ENCODE data around the gene SLC39A6.
A peak's percentile ranks its signal among the peaks of the same experiment; 100 is the strongest.
"Not testable (repeated sequence)": the region's sequence is repeated elsewhere in the genome, so short reads cannot be mapped to it uniquely, and the experiment has no call there.

Gene SLC39A6

GRCh38 chr18:36128907-36129299 lies 237 bp downstream of the SLC39A6 start:
- TF ChIP-seq CTCF (conservative IDR thresholded peaks at IDR 0.05; ENCODE audit: low read depth, low read length): no peak
- peak overlapping the region; percentile 99 for H3K4me3 ChIP-seq (ENCODE audit: low read length)
- DNase-seq (ENCODE audit: low read depth): no peak

GRCh38 chr18:36128530-36128870 lies 640 bp downstream of the SLC39A6 start:
- no peak for DNase-seq (ENCODE audit: low read depth)
- H3K4me3 ChIP-seq (ENCODE audit: low read length): peak overlapping the region; percentile 99
- TF ChIP-seq CTCF (conservative IDR thresholded peaks at IDR 0.05; ENCODE audit: low read depth, low read length): no peak

- H3K4me3 ChIP-seq (ENCODE audit: low read length): peak overlapping the region; percentile 99
- no peak for TF ChIP-seq CTCF (conservative IDR thresholded peaks at IDR 0.05; ENCODE audit: low read depth, low read length)
- no peak for DNase-seq (ENCODE audit: low read depth)
These were observed 1.2 kb downstream of the SLC39A6 start for GRCh38 chr18:36127836-36128529.

- H3K4me3 ChIP-seq (ENCODE audit: low read length): no peak overlapping the region
- no peak for TF ChIP-seq CTCF (conservative IDR thresholded peaks at IDR 0.05; ENCODE audit: low read depth, low read length)
- DNase-seq (ENCODE audit: low read depth): no peak
These were observed 2.5 kb downstream of the SLC39A6 start for GRCh38 chr18:36126668-36127067.

- no peak for DNase-seq (ENCODE audit: low read depth)
- no peak for TF ChIP-seq CTCF (conservative IDR thresholded peaks at IDR 0.05; ENCODE audit: low read depth, low read length)
- no peak overlapping the region for H3K4me3 ChIP-seq (ENCODE audit: low read length)
These were observed 4.3 kb downstream of the SLC39A6 start for GRCh38 chr18:36124841-36125240.

GRCh38 chr18:36120297-36120696 lies 8.8 kb downstream of the SLC39A6 start:
- H3K4me3 ChIP-seq (ENCODE audit: low read length): no peak overlapping the region
- no peak for DNase-seq (ENCODE audit: low read depth)
- no peak for TF ChIP-seq CTCF (conservative IDR thresholded peaks at IDR 0.05; ENCODE audit: low read depth, low read length)

- not testable (repeated sequence) for H3K4me3 ChIP-seq (ENCODE audit: low read length); DNase-seq (ENCODE audit: low read depth)
These were observed 12.4 kb downstream of the SLC39A6 start for GRCh38 chr18:36116771-36117170.

Measured in retinal pigment epithelial cell (primary cell).